T-helper 17 cell (primary cell): Measurements from ENCODE around the gene TMEM132D. TPM values are rescaled to one million over a fixed set of nuclear protein-coding genes. Genes with fewer than 3 reads are reported as not detected.

Experiments
- ATAC-seq: fragments of 150-1000 bp; cut with Tn5 transposase; 2 replicates; pipeline ENCODE4 v1.10.0; 2021; ENCODE audit warnings: mild to moderate bottlenecking, moderate library complexity
- DNase-seq, 3 donors: peaks; one replicate each; pipeline versions ENCODE4 v3.0.0 to v3.0.0-alpha.2; 2020 to 2021
- H3K9me3 ChIP-seq: one replicate; pipeline ENCODE4 v1.7.0; 2013; ENCODE audit warnings: low read length, mild to moderate bottlenecking; ENCODE audit not compliant: control insufficient read depth, poor library complexity, severe bottlenecking
- H3K27ac Mint-ChIP-seq: one replicate; pipeline ENCODE4 v1.8.0; 2022; ENCODE audit warnings: mild to moderate bottlenecking, moderate library complexity, mixed read lengths
- H3K27me3 Mint-ChIP-seq: one replicate; pipeline ENCODE4 v1.8.0; 2022; ENCODE audit warnings: mixed read lengths
- H3K36me3 Mint-ChIP-seq: one replicate; pipeline ENCODE4 v1.8.0; 2022; ENCODE audit warnings: low read depth, mixed read lengths
- H3K4me1 Mint-ChIP-seq: one replicate; pipeline ENCODE4 v1.8.0; 2022; ENCODE audit warnings: mild to moderate bottlenecking, mixed read lengths
- H3K4me3 Mint-ChIP-seq: one replicate; pipeline ENCODE4 v1.8.0; 2022; ENCODE audit warnings: mild to moderate bottlenecking, moderate library complexity, mixed read lengths
- total RNA-seq, 4 donors: library from RNA in 2 of 4; stranded (reverse) in 2 of 4; gene quantifications; one replicate each; pipeline ENCODE4 v1.2.3 and lab custom pipeline; 2022 to 2026

TMEM132D gene
- total RNA-seq, 2 donors from 2014 or later, result not detected

- Mint-ChIP-seq H3K27me3 (no peaks in the 10 kb centered on the region), H3K27ac (no peak overlapping the region), H3K36me3 (no peaks in the 10 kb centered on the region), H3K4me1 (no peaks in the 10 kb centered on the region), H3K4me3 (no peak overlapping the region)
- ATAC-seq (no peak), DNase-seq (no peak)
- H3K9me3 ChIP-seq, result no peaks in the 10 kb centered on the region
Observed at GRCh38 chr12:129366656-129367055, 537.2 kb downstream of the TMEM132D start.

- Mint-ChIP-seq H3K27me3 (no peaks in the 10 kb centered on the region), H3K4me1 (no peaks in the 10 kb centered on the region), H3K36me3 (no peaks in the 10 kb centered on the region), H3K27ac (no peak overlapping the region), H3K4me3 (no peak overlapping the region)
- DNase-seq (no peak), ATAC-seq (no peak)
- H3K9me3 ChIP-seq, result no peaks in the 10 kb centered on the region
Observed at GRCh38 chr12:129363041-129363440, 540.8 kb downstream of the TMEM132D start.

DNA sequence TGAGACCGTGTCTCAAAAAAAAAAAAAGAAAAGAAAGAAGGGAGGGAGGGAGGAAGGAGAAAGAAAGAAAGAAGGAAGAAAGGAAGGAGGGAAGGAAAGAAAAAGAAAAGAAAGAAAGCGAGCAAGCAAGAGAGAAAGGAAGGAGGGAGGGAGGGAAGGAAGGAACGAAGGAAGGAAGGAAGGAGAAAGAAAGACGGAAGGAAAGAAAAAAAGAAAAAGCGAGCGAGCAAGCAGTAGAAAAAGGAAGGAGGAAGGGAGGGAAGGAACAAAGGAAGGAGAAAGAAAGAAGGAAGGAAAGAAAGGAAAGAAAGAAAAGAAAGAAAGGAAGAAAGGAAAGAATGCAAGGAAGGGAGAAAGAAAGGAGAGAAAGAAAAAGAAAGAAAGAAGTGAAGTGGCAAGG is 546.6 kb downstream of the TMEM132D start:
- H3K27me3 Mint-ChIP-seq, result no peaks in the 10 kb centered on the region
- no peak overlapping the region for H3K4me3 Mint-ChIP-seq
- no peaks in the 10 kb centered on the region for H3K4me1 Mint-ChIP-seq
- no peaks in the 10 kb centered on the region for H3K9me3 ChIP-seq
- DNase-seq (no peak), ATAC-seq (no peak)
- no peak overlapping the region for H3K27ac Mint-ChIP-seq
- peaks cover 2% of the 10 kb centered on the region for H3K36me3 Mint-ChIP-seq

DNA sequence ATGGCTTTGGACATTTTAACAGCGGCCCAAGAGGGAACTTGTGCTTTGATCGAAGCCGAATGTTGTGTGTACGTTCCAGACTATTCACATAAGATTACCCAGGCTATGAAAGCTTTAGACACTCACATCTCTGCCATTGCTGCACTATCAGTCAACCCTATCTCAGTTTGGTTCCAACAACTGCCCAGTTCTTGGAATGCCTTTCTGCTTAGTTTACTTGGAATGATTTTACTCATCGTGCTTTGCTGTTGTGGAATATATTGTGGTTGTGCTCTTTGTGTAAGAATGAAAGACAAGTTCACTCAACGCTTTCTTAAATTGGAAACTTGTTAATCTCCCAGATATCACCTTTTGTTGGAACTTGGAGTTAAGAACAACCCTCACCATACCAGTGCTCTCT is 552.3 kb downstream of the TMEM132D start:
- DNase-seq (no peak), ATAC-seq (no peak)
- Mint-ChIP-seq H3K27ac (no peak overlapping the region), H3K4me1 (no peaks in the 10 kb centered on the region), H3K27me3 (no peaks in the 10 kb centered on the region), H3K4me3 (no peak overlapping the region), H3K36me3 (no peaks in the 10 kb centered on the region)
- H3K9me3 ChIP-seq, result no peaks in the 10 kb centered on the region

DNA sequence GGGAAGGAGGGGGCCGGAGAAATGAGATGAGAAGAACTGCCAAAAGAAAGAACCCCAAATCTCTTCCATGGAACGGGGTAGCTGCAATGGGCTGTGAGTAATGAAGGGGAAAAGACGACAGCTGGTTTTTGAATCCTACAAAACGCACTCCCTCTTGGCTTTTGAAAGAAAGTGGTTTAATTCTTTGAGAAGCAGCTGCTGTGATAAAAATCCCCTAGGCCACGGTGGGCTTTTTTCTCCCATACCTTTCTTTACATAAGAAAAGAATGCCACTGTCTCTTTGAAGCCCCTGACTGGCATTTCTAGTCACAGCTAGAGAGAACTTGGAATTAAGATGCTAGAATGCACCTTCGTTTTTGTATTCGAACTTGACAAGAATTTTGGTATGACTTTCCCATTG is 564.5 kb downstream of the TMEM132D start:
- no peak overlapping the region for H3K4me3 Mint-ChIP-seq

DNA sequence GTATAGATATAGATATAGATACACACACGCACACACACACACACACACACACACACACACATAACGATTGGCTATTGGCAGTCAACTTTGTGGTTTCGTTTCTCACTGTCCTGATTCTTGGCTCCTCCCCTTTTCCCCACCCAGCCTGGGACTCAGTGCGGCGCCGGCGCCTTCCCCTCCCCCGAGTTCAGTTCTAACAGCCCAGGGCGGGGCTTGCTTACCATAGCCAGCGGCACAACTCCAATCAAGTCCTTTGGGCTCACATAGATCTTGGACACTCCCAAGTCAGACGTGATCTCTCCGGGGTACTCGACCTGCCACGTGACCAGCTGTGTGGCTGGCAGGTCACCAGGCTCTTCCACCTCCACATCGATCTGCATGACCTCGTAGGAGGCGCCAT is 566.4 kb downstream of the TMEM132D start:
- ATAC-seq (no peak), DNase-seq (no peak)
- Mint-ChIP-seq H3K4me1 (no peaks in the 10 kb centered on the region), H3K27me3 (no peaks in the 10 kb centered on the region), H3K27ac (no peak overlapping the region), H3K36me3 (no peaks in the 10 kb centered on the region), H3K4me3 (no peak overlapping the region)
- H3K9me3 ChIP-seq, result peaks cover 2% of the 10 kb centered on the region

More for the DNA sequence above, 564.5 kb downstream of the TMEM132D start:
- Mint-ChIP-seq H3K36me3 (no peaks in the 10 kb centered on the region), H3K27ac (no peak overlapping the region), H3K4me1 (no peaks in the 10 kb centered on the region), H3K27me3 (no peaks in the 10 kb centered on the region)
- DNase-seq (no peak), ATAC-seq (no peak)
- H3K9me3 ChIP-seq, result peaks cover 2% of the 10 kb centered on the region

GRCh38 chr12:129335773-129336172 is 568.1 kb downstream of the TMEM132D start:
- Mint-ChIP-seq H3K27ac (no peak overlapping the region), H3K27me3 (no peaks in the 10 kb centered on the region), H3K4me3 (no peak overlapping the region), H3K4me1 (no peaks in the 10 kb centered on the region), H3K36me3 (no peaks in the 10 kb centered on the region)
- peaks cover 2% of the 10 kb centered on the region for H3K9me3 ChIP-seq
- DNase-seq (no peak), ATAC-seq (no peak)

GRCh38 chr12:129332286-129332685 is 571.5 kb downstream of the TMEM132D start:
- no peaks in the 10 kb centered on the region for H3K4me1 Mint-ChIP-seq
- H3K4me3 Mint-ChIP-seq, result no peak overlapping the region
- H3K36me3 Mint-ChIP-seq, result no peaks in the 10 kb centered on the region
- no peak overlapping the region for H3K27ac Mint-ChIP-seq
- no peak for ATAC-seq
- H3K9me3 ChIP-seq, result no peaks in the 10 kb centered on the region
- no peaks in the 10 kb centered on the region for H3K27me3 Mint-ChIP-seq
- DNase-seq, result no peak

DNA sequence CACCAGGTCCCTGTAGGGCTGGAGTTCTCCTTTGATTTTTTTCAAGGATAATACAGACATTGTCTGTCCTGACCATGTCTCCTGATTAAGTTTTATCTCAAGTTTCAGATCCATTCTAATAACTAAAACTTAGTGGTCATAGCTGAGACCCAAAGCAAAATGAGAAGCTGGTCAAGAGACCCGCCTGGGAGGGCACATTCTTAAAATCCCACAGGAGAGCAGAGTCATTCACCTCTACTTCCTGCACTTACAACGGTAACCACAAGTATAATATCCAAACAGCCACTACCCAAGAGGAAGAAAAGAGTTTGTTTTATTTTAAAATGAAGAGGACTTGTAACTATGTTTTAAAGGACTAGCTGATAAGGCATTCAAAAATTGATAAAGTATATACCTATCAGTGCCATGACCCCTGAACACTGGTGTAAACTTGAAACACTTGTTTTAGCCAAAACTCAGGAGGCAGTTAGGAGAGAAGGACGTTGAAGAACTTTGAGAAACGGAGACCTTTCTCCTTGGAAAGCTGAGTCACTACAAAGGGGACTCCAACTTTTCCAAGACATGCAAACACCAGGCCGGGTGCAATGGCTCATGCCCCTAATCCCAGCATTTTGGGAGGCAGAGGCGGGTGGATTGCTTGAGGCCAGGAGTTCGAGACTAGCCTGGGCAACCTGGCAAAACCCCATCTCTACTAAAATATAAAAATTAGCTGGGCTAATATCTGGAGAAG is 572.3 kb downstream of the TMEM132D start:
- H3K4me3 Mint-ChIP-seq, result no peak overlapping the region
- DNase-seq (no peak), ATAC-seq (no peak)
- H3K27ac Mint-ChIP-seq, result no peak overlapping the region
- H3K27me3 Mint-ChIP-seq, result no peaks in the 10 kb centered on the region
- no peaks in the 10 kb centered on the region for H3K36me3 Mint-ChIP-seq
- no peaks in the 10 kb centered on the region for H3K9me3 ChIP-seq
- H3K4me1 Mint-ChIP-seq, result no peaks in the 10 kb centered on the region

- Mint-ChIP-seq H3K27ac (no peak overlapping the region), H3K36me3 (no peaks in the 10 kb centered on the region), H3K4me3 (no peak overlapping the region), H3K27me3 (no peaks in the 10 kb centered on the region), H3K4me1 (no peaks in the 10 kb centered on the region)
- ATAC-seq (no peak), DNase-seq (no peak)
- no peaks in the 10 kb centered on the region for H3K9me3 ChIP-seq
Observed at GRCh38 chr12:129328235-129328634, 575.6 kb downstream of the TMEM132D start.

GRCh38 chr12:129325566-129325965 is 578.3 kb downstream of the TMEM132D start:
- Mint-ChIP-seq H3K27me3 (no peaks in the 10 kb centered on the region), H3K4me1 (no peaks in the 10 kb centered on the region), H3K4me3 (no peak overlapping the region), H3K27ac (no peak overlapping the region), H3K36me3 (no peaks in the 10 kb centered on the region)
- H3K9me3 ChIP-seq, result no peaks in the 10 kb centered on the region
- no peak for DNase-seq
- no peak for ATAC-seq

DNA sequence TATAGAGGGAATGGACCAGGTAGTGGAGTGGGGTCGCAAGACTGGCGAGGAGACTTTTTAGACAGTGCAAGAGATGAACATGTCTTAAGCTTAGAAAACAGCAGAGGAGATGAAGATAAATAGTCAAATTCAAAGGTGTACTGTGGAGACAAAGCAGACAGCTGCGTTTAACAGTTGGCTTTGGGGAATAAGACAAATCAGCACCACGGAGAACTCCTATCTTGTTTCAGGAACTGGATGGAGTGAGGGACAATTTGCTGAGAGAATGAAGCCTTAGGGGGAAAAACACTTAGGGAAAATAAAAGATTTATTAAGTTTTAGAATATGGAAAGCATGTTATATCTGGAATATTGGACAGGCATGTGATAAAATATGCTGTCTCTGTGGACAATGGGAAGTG is 591.8 kb downstream of the TMEM132D start:
- no peaks in the 10 kb centered on the region for H3K27me3 Mint-ChIP-seq
- DNase-seq (no peak), ATAC-seq (no peak)
- H3K27ac Mint-ChIP-seq, result no peak overlapping the region
- H3K4me1 Mint-ChIP-seq, result no peaks in the 10 kb centered on the region
- H3K4me3 Mint-ChIP-seq, result no peak overlapping the region
- no peaks in the 10 kb centered on the region for H3K9me3 ChIP-seq
- no peaks in the 10 kb centered on the region for H3K36me3 Mint-ChIP-seq

DNA sequence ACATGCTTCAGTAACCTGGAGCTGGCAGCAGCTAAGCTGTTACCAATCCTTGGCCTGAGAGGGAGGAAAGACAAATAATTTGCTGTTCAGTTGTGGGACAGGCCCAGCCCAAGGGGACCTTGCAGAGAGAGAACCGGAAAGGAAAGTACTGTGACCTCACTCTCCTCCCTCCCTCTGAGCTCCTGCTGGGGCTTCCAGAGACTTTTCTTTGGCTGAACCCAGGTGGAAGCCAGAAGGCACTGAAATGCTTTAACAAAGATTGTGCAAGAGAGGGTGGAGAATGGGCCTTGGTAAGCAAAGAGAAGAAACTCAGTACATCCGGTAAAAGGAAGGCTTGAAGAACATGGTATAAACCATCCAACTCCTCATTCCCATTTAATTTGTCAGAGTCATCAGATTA is 593.5 kb downstream of the TMEM132D start:
- Mint-ChIP-seq H3K4me1 (no peaks in the 10 kb centered on the region), H3K4me3 (no peak overlapping the region), H3K27me3 (no peaks in the 10 kb centered on the region), H3K36me3 (no peaks in the 10 kb centered on the region), H3K27ac (no peak overlapping the region)
- H3K9me3 ChIP-seq, result no peaks in the 10 kb centered on the region
- no peak for ATAC-seq
- no peak for DNase-seq

DNA sequence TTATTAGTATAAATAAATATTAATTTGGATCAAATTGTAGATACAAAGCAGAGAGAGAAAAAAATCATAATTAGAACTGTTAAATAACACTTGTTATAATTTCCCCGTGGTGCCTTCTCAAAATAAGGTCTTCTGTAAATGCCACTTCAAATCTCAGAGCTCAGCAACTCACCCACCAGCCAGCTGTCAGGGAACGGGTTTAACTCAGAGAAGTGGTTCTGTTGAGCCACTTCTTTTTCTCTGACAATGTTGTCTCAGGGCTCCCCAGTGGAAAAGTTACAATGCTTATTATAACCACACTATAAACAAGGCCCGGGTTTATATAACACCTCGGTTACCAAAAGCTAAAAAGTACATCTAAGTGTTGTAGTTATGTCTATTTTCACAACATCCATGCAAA is 598.0 kb downstream of the TMEM132D start:
- Mint-ChIP-seq H3K4me1 (no peaks in the 10 kb centered on the region), H3K27ac (no peak overlapping the region), H3K27me3 (no peaks in the 10 kb centered on the region), H3K4me3 (no peak overlapping the region), H3K36me3 (no peaks in the 10 kb centered on the region)
- DNase-seq, result no peak
- no peak for ATAC-seq
- H3K9me3 ChIP-seq, result no peaks in the 10 kb centered on the region
